NCI-H146 treated with DMSO at 0.1 percent for 48 hours (cell line): ENCODE measurements around the gene RPL41.
"Not testable (repeated sequence)": the region's sequence is repeated elsewhere in the genome, so short reads cannot be mapped to it uniquely, and the experiment has no call there.

Experiments used
- DNase-seq: peaks from one replicate; lab custom pipeline; 2025; ENCODE audit not compliant: unreplicated experiment; lab: John Stamatoyannopoulos, UW

RPL41 gene

DNA sequence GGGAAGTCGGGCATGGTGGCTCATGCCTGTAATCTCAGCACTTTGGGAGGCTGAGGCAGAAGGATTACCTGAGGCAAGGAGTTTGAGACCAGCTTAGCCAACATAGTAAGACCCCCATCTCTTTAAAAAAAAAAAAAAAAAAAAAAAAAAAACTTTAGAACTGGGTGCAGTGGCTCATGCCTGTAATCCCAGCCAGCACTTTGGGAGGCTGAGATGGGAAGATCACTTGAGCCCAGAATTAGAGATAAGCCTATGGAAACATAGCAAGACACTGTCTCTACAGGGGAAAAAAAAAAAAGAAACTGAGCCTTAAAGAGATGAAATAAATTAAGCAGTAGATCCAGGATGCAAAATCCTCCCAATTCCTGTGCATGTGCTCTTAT lies 13.8 kb upstream of the RPL41 start:
- DNase-seq: no peak

DNA sequence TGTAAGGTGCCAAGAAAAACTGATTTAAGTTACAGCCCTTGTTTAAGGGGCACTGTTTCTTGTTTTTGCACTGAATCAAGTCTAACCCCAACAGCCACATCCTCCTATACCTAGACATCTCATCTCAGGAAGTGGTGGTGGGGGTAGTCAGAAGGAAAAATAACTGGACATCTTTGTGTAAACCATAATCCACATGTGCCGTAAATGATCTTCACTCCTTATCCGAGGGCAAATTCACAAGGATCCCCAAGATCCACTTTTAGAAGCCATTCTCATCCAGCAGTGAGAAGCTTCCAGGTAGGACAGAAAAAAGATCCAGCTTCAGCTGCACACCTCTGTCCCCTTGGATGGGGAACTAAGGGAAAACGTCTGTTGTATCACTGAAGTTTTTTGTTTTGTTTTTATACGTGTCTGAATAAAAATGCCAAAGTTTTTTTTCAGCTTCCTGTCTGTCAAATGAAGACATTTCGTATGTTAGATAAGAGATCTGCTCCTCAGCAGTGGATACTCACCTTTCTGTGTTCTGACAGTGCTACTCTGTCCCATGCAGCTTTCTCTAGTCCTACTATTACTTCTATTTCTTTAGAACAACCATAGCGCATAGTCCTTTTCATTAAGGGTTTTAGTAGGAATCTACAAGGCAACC lies 13.2 kb upstream of the RPL41 start:
- no peak for DNase-seq

DNA sequence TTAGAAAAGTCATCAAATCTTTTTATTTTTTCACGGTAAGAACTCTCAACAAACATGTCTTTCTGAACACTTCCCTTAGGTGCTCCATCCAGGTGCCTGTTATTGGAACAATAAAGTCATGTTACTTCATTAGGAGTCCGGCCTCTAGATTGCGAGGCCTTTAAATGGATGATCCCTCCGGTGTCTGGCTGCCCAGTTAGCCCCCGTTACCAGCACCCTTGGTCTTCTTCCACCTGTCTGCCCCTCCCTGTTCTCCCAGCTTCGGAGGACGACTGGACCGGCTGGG lies 12.7 kb upstream of the RPL41 start:
- no peak for DNase-seq

DNA sequence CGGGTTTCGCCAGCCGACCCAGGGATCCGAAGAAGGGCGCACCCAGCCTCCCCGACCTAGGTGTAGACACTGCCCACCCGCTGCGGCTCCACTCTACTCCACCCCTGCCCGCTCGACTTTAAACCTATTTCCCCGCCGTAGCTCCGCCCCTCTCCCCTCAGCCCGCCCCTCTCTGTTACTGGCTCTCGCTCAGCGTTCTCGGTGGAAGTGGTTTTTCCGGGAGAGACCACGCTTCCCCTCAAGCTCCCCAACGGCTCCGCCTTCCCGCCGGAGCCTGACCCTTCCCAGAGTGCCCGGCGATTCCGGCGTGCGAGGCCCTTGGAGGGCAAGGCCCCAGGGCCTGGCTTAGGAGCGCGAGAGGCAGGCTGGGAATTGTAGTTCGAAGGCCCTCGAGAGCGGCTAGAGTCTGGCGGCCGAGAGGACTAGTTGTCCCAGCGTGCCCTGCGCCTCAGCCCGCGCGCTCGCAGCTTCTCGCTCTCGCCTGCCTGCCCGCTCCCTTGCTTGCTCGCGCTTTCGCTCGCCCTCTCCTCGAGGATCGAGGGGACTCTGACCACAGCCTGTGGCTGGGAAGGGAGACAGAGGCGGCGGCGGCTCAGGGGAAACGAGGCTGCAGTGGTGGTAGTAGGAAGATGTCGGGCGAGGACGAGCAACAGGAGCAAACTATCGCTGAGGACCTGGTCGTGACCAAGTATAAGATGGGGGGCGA lies 12.2 kb upstream of the RPL41 start, which contains the start of gene PA2G4:
Gene PA2G4 (plus strand): TSS at position 451 of the 706 bp plus-strand sequence. CDS start 179 bp downstream, at position 630.
- peak; percentile 99 for DNase-seq

DNA sequence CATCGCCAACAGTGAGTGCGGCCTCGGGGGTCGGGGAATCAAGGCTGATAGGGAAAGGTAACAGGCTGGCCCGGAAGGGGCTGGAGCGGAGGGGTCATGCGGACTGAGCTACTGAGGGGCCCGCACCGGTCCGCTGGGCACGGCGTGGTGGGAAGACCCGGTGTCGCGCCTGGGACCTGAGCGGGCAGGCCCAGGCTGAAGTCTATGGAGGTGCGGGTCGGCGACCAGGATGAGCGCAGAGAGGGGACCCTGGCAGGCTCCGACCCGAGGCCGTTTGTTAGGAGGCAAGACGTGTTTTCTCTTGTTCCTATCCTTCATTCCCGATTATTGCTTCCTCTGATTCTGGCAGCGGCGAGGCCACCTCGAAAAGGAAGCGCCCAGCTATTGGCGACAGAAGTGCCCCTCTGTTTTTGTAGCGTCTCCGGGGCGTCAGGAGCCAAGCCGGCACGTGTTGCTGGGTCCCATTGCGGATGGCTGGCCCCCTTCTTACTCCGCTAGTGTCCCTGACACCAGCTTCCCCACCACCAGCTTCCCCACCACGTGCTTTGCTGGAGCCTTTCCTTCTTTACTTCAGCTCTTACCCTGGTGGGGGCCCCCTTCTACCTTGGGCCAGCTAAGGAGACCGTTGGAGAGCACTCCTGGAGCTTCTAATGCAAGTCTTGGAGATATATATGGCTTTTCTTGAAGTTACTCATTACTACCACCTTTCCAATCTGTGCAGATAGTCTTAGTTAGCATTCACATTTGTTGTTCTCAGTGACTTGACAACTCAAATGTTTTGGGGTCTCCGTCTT lies 11.4 kb upstream of the RPL41 start:
- DNase-seq: no peak

DNA sequence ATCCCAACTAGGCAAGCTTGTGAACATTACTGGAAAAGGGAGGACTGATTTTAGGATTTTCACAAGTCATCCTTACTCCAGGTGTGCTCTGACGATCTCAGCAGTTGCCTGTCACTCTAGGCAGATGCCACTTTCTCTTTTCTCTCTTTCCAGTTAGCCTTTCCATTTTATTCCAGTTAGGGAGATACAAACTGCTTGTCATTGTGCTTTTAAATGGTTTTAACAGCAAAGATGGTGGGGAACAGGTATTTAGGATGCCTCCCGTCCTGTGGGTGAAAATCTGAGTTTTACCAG lies 10.9 kb upstream of the RPL41 start:
- DNase-seq: no peak

DNA sequence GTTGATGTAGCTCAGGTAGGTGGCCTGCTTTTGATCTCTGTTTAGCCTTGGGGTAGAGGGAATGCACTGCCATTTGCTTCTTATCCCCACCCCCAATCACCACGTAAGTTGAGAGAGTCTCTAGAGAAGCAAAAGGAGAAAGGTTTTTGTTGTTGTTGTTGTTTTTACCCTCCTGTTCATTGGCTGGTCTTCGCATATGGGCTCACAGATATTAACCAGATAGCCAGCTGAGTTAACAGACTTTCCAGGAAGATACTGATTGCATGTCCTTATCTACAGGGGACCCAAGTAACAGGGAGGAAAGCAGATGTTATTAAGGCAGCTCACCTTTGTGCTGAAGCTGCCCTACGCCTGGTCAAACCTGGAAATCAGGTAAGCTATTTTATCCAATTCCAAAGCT lies 9.2 kb upstream of the RPL41 start:
- DNase-seq: no peak

DNA sequence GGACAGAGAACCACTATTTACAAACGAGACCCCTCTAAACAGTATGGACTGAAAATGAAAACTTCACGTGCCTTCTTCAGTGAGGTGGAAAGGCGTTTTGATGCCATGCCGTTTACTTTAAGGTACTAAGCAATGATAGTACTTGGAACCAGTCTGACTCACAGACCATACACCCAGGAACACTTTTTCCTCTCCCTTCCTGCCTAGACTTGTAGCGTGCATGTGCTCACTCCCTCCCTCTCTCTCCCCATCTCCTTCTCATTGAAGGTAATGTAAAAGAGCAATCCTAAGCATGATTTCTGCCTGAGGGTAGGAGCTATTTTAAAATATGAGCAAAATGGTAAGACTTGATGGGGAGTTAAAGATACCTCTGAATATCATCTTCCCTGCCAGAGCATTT lies 5.9 kb upstream of the RPL41 start:
- DNase-seq: no peak

DNA sequence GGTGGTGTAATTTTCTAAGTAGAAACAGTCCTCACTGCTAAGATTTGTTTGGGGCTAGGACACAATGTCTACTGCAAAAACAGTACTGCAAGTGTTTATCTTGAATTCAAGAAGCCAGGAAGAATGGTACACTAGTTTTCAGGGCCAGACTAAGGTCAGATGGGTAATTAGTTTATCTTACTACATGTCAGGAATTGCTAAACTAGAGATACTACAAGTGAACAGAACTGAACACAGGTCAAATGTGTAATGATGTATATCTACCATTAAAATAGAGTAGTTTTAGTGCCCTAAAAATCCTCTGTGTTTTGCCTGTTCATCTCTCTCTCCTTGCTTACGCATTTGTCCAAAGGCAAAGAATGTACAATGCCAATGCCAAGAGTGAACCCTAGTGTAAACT lies 2.3 kb upstream of the RPL41 start:
- DNase-seq: no peak

DNA sequence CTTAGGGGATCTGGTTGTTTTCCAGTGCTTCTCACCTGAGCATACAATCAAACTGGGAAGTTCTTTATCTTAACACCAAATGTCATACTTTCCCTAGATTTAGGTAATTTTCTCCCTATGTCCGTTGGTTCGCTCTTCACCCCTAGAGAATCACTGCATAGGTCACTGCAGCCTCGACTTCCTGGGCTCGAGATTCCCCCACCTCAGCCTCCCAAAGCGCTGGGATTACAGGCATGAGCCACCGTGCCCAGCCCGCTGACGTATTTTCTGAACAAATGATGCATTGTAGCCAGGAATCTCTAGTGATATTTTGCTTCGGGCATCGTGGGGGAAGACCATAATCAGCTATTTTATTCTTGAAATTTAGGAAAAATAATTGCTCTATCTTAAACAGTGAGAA lies 1.1 kb upstream of the RPL41 start:
- no peak for DNase-seq

DNA sequence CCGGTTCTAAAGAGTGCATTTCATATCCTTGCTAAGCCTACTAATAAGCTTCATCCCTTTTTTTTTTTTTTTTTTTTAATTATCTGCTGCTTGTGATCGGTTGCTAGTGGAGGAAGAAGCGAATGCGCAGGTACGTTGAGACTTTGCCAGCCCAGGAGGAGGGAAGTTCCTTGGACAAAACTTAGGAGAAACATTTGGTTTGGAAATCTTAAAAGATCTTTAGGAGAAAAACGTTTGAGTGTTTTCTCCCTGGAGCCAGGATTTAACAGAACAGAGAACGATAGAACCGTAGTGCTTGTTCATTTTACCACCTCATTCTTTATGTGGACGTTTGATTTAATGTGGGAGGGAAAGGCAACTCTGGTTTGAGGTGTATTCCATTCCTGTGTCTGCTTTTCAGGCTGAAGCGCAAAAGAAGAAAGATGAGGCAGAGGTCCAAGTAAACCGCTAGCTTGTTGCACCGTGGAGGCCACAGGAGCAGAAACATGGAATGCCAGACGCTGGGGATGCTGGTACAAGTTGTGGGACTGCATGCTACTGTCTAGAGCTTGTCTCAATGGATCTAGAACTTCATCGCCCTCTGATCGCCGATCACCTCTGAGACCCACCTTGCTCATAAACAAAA lies 761 bp downstream of the RPL41 start:
- DNase-seq: not testable (repeated sequence)

DNA sequence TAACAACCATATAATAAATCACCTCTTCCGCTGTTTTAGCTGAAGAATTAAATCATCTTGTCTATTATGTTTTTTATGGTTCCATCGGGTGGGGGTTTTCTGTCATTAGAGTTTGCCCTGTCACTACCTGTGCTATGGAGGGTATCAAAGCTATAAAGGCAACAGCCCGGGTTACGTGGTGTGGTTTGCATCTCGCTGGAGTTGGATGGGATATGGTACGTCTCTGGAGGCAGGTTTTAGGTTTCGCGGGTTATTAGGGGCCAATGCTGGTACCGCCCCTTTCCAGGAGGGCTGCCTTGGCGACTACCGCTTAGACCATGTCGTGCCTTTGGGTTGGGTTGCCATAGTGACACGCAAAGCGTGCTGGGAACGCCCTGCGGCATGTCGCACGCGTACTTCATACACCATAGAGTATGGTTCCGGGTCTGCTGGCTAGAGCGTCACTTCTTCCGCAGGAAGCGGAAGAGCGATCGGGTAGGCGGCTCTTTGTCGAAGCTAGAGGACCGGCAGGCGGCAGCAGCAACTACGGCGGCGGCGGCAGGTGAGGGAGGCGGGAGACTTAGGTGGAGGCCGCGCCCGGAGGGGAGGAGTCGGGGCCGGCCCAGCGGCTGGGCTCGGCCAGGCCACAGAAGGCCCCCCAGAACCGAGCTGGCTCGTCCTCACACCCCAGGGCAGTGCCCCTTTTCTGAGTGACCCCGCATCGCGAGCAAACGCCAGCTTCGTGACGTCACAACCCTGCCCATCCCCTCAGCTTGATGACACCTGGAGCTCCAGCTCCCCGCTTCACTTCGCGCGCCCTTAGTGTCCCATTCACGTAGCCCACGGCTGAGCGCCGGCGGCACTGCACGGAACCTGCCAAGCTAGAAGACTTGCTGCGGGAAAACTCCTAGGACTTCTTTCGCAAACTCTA lies 1.6 kb downstream of the RPL41 start, which contains the start of gene ZC3H10:
Gene ZC3H10 (plus strand): TSS at position 489 of the 910 bp plus-strand sequence. CDS start 2,297 bp downstream, outside the sequence.
- peak; percentile 99 for DNase-seq

DNA sequence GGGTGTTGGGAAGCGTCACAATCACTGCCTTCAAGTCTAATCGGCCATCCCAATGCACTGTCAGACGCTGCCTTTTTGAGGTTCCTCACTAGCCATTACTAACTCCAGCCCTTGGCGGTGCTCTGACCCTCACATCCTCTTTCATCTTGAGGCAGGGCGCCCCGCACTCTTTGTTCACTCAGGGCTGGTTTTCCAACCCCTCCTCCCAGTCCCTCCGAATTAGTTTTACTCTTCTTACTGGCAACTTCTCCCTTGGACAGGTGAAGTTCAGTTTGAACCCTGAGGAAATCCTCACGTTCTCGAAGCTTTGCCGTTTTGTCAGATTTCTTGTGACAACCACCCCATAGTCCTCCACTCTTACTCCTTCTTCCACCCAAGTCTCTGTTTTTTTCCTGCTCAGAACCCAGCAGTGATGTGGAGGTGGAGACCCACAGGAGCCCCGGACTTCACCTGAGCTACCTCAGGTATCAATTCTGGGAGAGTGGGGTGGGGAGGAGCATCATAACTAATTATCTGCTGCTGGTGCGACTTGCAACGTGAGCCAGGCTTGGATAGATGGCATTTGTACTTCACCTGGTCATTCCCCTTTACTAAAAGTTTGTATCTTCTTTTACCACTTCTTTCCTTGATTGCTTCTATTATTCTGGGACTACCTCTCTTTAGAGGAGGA lies 2.4 kb downstream of the RPL41 start:
- DNase-seq: no peak

DNA sequence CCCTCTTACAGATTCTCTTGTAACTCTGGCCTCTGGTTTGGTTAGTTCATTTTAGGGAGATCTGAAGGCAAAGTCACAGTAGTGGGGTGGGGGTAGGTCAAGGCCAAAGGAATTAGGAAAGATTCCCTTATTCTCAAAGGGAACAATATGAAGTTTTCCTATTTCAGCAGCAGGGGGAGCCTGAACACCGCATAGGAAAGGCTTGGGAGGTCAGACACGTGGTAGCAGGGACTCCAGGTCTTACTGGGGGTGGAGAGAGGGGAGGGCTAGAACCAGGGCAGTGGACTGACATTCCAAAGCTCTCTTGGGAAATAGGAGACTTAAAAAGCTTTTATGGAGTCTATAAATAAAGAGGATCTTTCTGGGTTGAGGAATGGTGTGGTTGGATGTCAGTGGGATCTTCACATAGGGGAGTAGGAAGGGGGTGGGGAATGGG lies 2.9 kb downstream of the RPL41 start:
- DNase-seq: peak; percentile 86

DNA sequence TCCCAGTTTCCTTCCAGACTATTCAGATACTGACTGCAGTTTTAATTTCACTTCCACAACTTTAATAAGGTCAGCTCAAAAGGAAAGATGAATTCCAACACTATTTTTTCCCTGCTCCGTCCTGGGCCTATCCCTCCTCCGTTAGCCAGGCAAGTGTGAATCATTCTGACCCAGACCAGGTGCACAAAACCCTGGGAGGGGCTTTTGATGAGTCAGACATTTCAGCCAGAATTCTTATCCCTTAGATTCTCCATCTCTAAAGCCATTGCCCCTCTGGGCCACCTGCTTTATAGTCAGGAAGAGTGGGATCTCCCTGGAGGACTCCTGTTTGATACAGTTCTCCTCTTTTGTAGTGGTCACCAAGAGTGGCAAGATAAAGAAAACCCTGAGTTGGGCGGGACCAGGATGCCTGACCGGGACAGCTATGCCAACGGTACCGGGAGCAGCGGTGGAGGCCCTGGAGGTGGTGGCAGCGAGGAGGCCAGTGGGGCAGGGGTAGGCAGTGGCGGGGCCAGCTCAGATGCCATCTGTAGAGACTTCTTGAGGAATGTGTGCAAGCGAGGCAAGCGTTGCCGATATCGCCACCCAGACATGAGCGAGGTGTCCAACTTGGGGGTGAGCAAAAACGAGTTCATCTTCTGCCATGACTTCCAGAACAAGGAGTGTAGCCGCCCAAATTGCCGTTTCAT lies 3.9 kb downstream of the RPL41 start:
- no peak for DNase-seq

DNA sequence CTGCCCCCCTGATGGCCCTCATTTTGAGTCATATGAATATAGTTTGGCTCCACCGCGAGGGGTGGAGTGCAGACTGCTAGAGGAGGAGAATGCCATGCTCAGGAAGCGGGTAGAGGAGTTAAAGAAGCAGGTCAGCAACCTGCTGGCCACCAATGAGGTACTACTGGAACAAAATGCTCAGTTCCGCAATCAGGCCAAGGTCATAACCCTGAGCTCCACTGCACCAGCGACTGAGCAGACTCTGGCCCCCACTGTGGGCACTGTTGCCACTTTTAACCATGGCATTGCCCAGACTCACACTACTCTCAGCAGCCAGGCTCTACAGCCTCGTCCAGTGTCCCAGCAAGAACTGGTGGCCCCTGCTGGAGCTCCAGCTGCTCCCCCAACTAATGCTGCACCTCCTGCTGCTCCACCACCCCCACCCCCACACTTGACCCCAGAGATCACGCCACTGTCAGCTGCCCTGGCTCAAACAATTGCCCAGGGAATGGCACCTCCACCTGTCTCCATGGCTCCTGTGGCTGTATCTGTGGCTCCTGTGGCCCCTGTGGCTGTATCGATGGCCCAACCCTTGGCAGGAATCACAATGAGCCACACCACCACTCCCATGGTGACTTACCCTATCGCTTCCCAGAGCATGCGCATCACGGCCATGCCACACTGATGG lies 4.9 kb downstream of the RPL41 start:
- DNase-seq: no peak

DNA sequence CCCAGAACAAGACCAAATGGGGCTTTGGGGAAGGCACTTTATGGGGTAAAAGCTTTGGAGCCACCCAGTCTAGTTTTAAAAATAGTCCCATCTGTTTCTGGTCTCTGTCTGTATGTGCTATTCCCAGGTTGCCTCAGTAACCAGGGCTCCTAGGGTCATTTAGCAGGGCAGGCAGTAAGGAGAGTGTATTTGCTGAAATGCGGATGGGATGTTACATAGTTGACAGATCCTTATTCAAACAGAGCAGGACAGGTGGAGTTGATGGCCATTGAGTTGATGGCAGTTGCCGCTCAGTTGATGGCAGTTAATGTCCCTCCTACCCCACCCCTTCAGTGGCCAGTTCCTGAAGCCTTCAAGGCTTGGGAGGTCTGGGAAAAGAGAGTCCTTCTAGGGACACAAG lies 6.2 kb downstream of the RPL41 start:
- DNase-seq: peak; percentile 61

DNA sequence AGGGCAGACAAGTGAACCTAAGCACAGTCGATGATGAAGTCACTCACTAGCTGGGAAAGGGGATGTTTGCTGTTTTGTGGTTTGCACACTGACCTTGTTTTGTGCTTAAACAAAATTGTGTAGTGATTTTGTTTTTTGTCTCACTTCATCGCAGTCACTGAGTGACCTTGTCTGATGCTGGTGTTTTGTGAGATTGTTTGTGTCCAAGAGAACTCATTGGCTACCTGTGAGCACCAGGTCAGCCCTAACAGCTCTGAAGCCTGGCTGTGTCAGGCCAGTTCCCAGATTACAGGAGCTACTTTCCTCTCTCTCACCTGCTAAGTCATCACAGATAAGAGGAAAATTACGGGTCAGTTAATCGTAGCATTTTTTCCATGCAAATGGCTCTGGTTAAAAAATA lies 7.7 kb downstream of the RPL41 start:
- no peak for DNase-seq

DNA sequence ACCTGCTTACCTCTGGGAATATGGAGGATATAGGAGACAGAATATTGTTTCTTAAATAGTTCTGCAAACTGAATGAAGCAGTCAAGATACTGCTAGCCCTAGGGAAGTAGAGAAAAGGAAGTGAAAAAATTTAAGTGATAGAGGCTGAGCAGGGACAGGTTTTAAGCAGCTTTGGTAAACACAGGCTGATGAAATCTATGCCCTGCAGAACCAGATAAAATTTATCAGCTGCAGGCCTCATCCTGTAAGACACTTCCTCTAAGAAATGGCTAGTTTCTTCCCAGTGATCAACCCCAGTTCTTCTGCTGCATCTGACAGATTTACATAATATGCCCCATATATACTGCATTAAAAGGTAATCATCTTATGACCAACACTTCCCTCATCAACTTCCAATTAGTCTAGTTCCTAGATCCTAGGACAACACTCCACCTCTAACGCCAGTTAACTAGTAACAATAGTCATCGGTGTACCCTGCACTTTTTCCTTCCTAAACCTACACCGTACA lies 10.4 kb downstream of the RPL41 start:
- no peak for DNase-seq
